Stimulated activated CD4-positive, alpha-beta T cell treated with anti-CD3 and anti-CD28 coated beads, TNF-alpha, amount 100 ng/mL, for 48 hours (primary cell): ENCODE data around the gene NOX3.
"Not testable (repeated sequence)": the region's sequence is repeated elsewhere in the genome, so short reads cannot be mapped to it uniquely, and the experiment has no call there.

ENCODE experiments used
- DNase-seq, 3 donors: peaks; one replicate each; pipeline ENCODE4 v3.0.0-alpha.2; 2020; ENCODE audit warnings: low read depth in 3 of 3

NOX3 gene

GRCh38 chr6:155455766-155456165 lies at the start of gene NOX3:
TSS of gene NOX3 (minus strand) at chr6:155455839. CDS start at chr6:155455800, 39 bp downstream.
- no peak for DNase-seq

GRCh38 chr6:155504848-155505607 lies 49.4 kb upstream of the NOX3 start:
- no peak for DNase-seq

GRCh38 chr6:155502393-155502792 lies 46.8 kb upstream of the NOX3 start:
- no peak for DNase-seq

- DNase-seq: no peak
Measured at GRCh38 chr6:155499574-155499973, 43.9 kb upstream of the NOX3 start.

- DNase-seq: no peak
Measured at GRCh38 chr6:155498370-155498769, 42.7 kb upstream of the NOX3 start.

GRCh38 chr6:155497273-155497672 lies 41.6 kb upstream of the NOX3 start:
- no peak for DNase-seq

GRCh38 chr6:155495011-155495768 lies 39.6 kb upstream of the NOX3 start:
- no peak for DNase-seq

GRCh38 chr6:155493694-155494143 lies 38.1 kb upstream of the NOX3 start:
- DNase-seq: peak in 1 of 3 donors; percentile 15

GRCh38 chr6:155493026-155493693 lies 37.5 kb upstream of the NOX3 start:
- DNase-seq: no peak

GRCh38 chr6:155492061-155492735 lies 36.6 kb upstream of the NOX3 start:
- DNase-seq: no peak

GRCh38 chr6:155491421-155491820 lies 35.8 kb upstream of the NOX3 start:
- no peak for DNase-seq

GRCh38 chr6:155488197-155488596 lies 32.6 kb upstream of the NOX3 start:
- not testable (repeated sequence) for DNase-seq

- no peak for DNase-seq
Measured at GRCh38 chr6:155487371-155488130, 31.9 kb upstream of the NOX3 start.

GRCh38 chr6:155486721-155487294 lies 31.2 kb upstream of the NOX3 start:
- no peak for DNase-seq

GRCh38 chr6:155485756-155486155 lies 30.1 kb upstream of the NOX3 start:
- DNase-seq: no peak

- no peak for DNase-seq
Measured at GRCh38 chr6:155483858-155484257, 28.2 kb upstream of the NOX3 start.

- DNase-seq: no peak
Measured at GRCh38 chr6:155481215-155481614, 25.6 kb upstream of the NOX3 start.

GRCh38 chr6:155473741-155474140 lies 18.1 kb upstream of the NOX3 start:
- DNase-seq: no peak

- DNase-seq: no peak
Measured at GRCh38 chr6:155472886-155473285, 17.2 kb upstream of the NOX3 start.

GRCh38 chr6:155470979-155471616 lies 15.5 kb upstream of the NOX3 start:
- DNase-seq: not testable (repeated sequence)
